ENCODE measurements around the gene MUC5B. TPM values are rescaled to one million over a fixed set of nuclear protein-coding genes. Genes with fewer than 3 reads are reported as not detected.

The MUC5B gene
- total RNA-seq, 2 experiments from 2014 or later, result not detected

GRCh38 chr11:1280116-1281035 is 57.5 kb downstream of the MUC5B start:
- H3K4me1 ChIP-seq (ENCODE audit: insufficient read depth, low read length), result no peaks in the 10 kb centered on the region
- Mint-ChIP-seq H3K27me3 (no peaks in the 10 kb centered on the region), H3K36me3 (ENCODE audit: low read depth) (peaks cover 37% of the 10 kb centered on the region), H3K9me3 (no peaks in the 10 kb centered on the region), H3K4me3 (no peak overlapping the region), H3K27ac (no peak overlapping the region), H3K4me1 (ENCODE audit: low read depth) (no peaks in the 10 kb centered on the region)
- peaks cover 57% of the 10 kb centered on the region for H3K36me3 ChIP-seq (ENCODE audit: insufficient read depth, low read length)
- TF ChIP-seq CTCF (IDR thresholded peaks at IDR 0.05), result no peak
- no peak overlapping the region for H3K27ac ChIP-seq (ENCODE audit: low read depth in 1 of 2, low read length in 2 of 2)
- ChIA-PET CTCF (no interaction called here), POLR2A (no interaction called here)
- intact Hi-C loops (cut with DNase I, micrococcal nuclease), result no loop called here
- H3K9me3 ChIP-seq (ENCODE audit: control insufficient read depth in 1 of 2, insufficient read depth in 1 of 2, low read length in 2 of 2), result no peaks in the 10 kb centered on the region
- DNase-seq, result no peak
- H3K4me3 ChIP-seq (ENCODE audit: low read length), result no peak overlapping the region
- no peaks in the 10 kb centered on the region for H3K27me3 ChIP-seq (ENCODE audit: control insufficient read depth in 1 of 2, insufficient read depth in 2 of 2, low read length in 2 of 2)
- no peak for ATAC-seq (ENCODE audit: poor library complexity)

GRCh38 chr11:1281326-1281973 is 58.6 kb downstream of the MUC5B start:
- ChIA-PET CTCF (no interaction called here), POLR2A (no interaction called here)
- no peak for ATAC-seq (ENCODE audit: poor library complexity)
- Histone ChIP-seq H3K4me3 (ENCODE audit: low read length) (no peak overlapping the region), H3K27me3 (ENCODE audit: control insufficient read depth in 1 of 2, insufficient read depth in 2 of 2, low read length in 2 of 2) (no peaks in the 10 kb centered on the region), H3K9me3 (ENCODE audit: control insufficient read depth in 1 of 2, insufficient read depth in 1 of 2, low read length in 2 of 2) (no peaks in the 10 kb centered on the region), H3K27ac (ENCODE audit: low read depth in 1 of 2, low read length in 2 of 2) (no peak overlapping the region), H3K4me1 (ENCODE audit: insufficient read depth, low read length) (no peaks in the 10 kb centered on the region), H3K36me3 (ENCODE audit: insufficient read depth, low read length) (peaks cover 57% of the 10 kb centered on the region)
- Mint-ChIP-seq H3K4me1 (ENCODE audit: low read depth) (no peaks in the 10 kb centered on the region), H3K36me3 (ENCODE audit: low read depth) (peaks cover 39% of the 10 kb centered on the region), H3K9me3 (no peaks in the 10 kb centered on the region), H3K4me3 (no peak overlapping the region), H3K27me3 (no peaks in the 10 kb centered on the region), H3K27ac (no peak overlapping the region)
- intact Hi-C loops (cut with DNase I, micrococcal nuclease), result no loop called here
- TF ChIP-seq CTCF (IDR thresholded peaks at IDR 0.05), result no peak
- DNase-seq, result no peak

GRCh38 chr11:1281974-1282365 is 59.1 kb downstream of the MUC5B start:
- no peak for DNase-seq
- Mint-ChIP-seq H3K27me3 (no peaks in the 10 kb centered on the region), H3K27ac (no peak overlapping the region), H3K9me3 (no peaks in the 10 kb centered on the region), H3K4me3 (no peak overlapping the region), H3K4me1 (ENCODE audit: low read depth) (no peaks in the 10 kb centered on the region), H3K36me3 (ENCODE audit: low read depth) (peaks cover 41% of the 10 kb centered on the region)
- ChIA-PET POLR2A (no interaction called here), CTCF (no interaction called here)
- Histone ChIP-seq H3K27ac (ENCODE audit: low read depth in 1 of 2, low read length in 2 of 2) (no peak overlapping the region), H3K36me3 (ENCODE audit: insufficient read depth, low read length) (peaks cover 56% of the 10 kb centered on the region), H3K4me1 (ENCODE audit: insufficient read depth, low read length) (no peaks in the 10 kb centered on the region), H3K9me3 (ENCODE audit: control insufficient read depth in 1 of 2, insufficient read depth in 1 of 2, low read length in 2 of 2) (no peaks in the 10 kb centered on the region), H3K27me3 (ENCODE audit: control insufficient read depth in 1 of 2, insufficient read depth in 2 of 2, low read length in 2 of 2) (no peaks in the 10 kb centered on the region), H3K4me3 (ENCODE audit: low read length) (no peak overlapping the region)
- ATAC-seq (ENCODE audit: poor library complexity), result no peak
- intact Hi-C loops (cut with DNase I, micrococcal nuclease), result no loop called here
- no peak for TF ChIP-seq CTCF (IDR thresholded peaks at IDR 0.05)

All from CD4-positive, alpha-beta T cell (primary cell).